Skeletal muscle cell (primary cell): Measurements from ENCODE around the gene LRRN1.
"Not testable (repeated sequence)": the region's sequence is repeated elsewhere in the genome, so short reads cannot be mapped to it uniquely, and the experiment has no call there.

Experiments
- DNase-seq: peaks from one replicate; pipeline ENCODE4 v3.0.0-alpha.2; 2010; ENCODE audit warnings: low read depth
- H3K4me3 ChIP-seq: 2 replicates; pipeline ENCODE4 v1.5.1; 2011; ENCODE audit warnings: low read depth, mild to moderate bottlenecking, control low read depth, low read length, moderate library complexity

The LRRN1 gene

DNA sequence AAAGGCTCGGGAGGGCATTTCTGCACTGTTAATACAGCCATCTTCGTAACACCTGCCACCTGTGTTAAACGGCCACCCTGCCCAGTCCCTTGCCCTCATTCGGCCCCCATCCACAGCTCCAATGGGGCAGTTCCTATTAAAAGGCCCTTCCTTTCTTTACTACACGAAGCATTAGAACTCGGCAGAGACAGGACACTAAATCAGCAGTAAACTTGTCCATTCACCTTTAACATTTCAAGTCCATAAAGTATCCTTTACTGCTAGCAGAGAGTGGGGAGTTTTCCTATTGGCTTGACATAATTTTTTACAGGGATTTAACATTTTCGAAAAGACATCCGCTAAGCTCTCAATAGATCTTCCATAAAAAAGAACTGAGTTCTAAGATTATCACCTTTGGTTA is 76.3 kb downstream of the LRRN1 start:
- no peak for DNase-seq

DNA sequence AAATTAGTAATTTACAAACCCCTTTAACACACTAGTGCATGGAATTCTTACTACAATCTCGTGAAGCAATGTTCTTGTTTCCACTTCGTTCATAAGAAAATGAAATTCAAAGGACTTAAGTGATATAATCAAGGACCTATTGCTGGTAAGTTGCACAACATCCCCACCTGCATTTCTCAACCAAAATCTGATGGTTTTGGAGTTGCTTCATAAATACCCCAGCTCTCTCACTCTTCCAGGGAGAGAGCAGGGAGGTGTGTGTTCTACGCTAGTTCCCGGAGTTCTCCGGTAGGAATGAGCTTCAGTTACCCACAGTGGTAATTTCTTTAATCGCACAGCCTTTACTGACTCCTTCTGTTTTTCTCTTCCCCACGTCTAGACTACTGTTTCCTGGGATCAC is 81.8 kb downstream of the LRRN1 start:
- DNase-seq: no peak

More for the DNA sequence above, 76.3 kb downstream of the LRRN1 start:
- H3K4me3 ChIP-seq: no peak overlapping the region

DNA sequence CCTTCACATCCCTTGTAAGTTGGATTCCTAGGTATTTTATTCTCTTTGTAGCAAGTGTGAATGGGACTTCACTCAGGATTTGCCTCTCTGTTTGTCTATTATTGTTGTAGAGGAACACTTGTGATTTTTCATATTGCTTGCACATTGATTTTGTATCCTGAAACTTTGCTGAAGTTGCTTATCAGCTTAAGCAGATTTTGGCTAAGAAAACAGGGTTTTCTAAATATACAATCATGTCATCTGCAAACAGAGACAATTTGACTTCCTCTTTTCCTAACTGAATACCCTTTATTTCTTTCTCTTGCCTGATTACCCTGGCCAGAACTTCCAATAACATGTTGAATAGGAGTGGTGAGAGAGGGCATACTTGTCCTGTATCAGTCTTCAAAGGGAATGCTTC is 88.1 kb downstream of the LRRN1 start:
- H3K4me3 ChIP-seq, DNase-seq: not testable (repeated sequence)

More for the DNA sequence above, 81.8 kb downstream of the LRRN1 start:
- H3K4me3 ChIP-seq: no peak overlapping the region

DNA sequence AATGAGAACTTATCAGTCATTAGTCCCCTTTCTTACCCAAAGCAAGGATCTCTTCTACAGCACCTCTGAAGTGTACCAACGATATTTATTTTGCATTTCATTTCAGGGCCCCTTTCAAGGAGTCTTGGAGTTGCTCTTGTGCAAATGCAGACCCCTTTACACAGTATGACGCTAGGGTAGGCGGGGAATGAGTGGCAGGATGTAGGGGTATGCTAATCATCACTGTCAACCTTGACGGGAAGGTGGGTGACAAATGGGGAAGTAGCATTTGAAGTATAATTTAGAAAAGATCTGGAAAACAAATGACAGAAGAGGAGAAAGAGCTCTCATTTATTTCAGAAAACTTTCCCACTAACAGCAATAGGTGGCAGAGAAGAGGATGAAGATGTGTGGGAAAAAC is 94.4 kb downstream of the LRRN1 start:
- DNase-seq: no peak
- no peak overlapping the region for H3K4me3 ChIP-seq
